ENCODE results near the gene GPHA2. TPM values are rescaled to one million over a fixed set of nuclear protein-coding genes. Genes with fewer than 3 reads are reported as not detected.

The GPHA2 gene
- total RNA-seq, 2 experiments from 2014 or later = not detected

DNA sequence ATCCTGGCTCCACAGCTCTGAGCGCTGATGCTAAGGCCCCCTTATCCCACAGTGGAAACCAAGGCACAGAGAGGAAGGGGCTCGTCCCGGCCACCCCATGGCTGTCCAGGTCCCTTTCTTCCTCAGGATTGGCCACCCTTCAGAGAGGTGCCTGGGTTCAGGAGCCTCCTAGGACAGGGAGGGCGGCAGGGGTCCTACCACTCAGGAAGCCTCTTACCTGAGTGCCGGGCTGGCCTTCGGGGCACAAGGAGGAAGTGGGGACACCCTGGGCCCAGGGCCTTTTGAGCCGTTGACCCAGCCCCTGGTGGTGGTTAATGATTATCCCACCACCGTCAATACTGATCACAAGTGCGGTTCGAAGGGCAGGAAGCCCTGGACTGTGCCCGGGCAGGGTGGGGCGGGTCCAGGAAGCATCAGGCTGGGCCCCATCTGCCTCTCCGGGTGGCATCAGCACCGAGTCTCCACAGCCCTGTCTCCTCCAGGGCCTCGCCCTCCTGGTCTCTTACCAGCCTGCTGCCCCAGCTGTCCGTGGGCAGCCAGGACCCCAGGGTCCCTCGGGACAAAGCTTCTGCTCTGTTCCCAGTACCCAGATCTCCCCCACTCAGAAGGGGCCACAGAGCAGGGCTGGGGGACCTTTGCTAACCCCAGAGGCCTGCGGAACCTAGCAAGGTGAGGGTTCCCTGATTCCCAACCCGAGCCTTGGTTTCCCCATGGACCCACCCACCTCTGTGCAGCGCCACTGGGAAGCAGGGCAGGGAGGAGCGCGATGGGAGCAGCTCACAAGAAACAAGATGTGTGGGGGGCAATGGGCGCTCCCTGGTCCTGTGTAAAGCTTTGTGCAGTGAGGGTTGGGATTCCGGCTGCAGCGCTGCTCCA, 42.3 kb downstream of the GPHA2 start:
- intact Hi-C loops (cut with micrococcal nuclease) = loop anchor here (1.0 kb wide), 1 partner anchor 46 kb away; no protein-coding TSS in a partner anchor

DNA sequence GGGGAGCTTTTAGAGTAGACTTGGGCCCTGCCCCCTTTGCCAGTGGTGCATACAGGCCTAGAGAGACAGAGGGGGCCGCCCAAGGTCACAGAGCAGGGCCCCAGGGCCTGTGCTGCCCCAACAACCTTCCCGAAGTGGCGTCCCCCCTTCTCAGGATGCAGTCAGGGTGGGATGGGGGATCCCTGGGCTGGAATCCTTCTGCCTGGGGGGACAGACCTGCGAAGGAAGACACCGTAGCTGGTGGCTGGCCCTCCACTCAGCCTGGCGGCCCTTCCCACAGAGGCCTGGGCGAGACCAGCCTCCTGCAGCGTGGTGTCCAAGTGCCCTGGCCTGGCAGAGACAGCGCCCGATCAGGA, 42.9 kb downstream of the GPHA2 start:
- Mint-ChIP-seq H3K4me1 (ENCODE audit: low read depth) (peaks cover 6% of the 10 kb centered on the region), H3K36me3 (ENCODE audit: low read depth) (peaks cover 4% of the 10 kb centered on the region), H3K27me3 (ENCODE audit: low read depth) (no peaks in the 10 kb centered on the region), H3K4me3 (no peak overlapping the region), H3K27ac (no peak overlapping the region), H3K9me3 (no peaks in the 10 kb centered on the region)
- DNase-seq = no peak
- CTCF ChIA-PET = interaction anchor here (0.8 to 30.8 kb wide), 4 partner anchors 8 to 219 kb away, joined by 3 to 992 read pairs (median 9); partner anchors contain the start of genes ARL2, CDC42BPG and TM7SF2
- intact Hi-C loops (cut with micrococcal nuclease) = no loop called here

More for the DNA sequence above, 42.3 kb downstream of the GPHA2 start:
- no peak overlapping the region for H3K4me3 Mint-ChIP-seq
- peaks cover 2% of the 10 kb centered on the region for H3K4me1 Mint-ChIP-seq (ENCODE audit: low read depth)
- no peak overlapping the region for H3K27ac Mint-ChIP-seq
- no peaks in the 10 kb centered on the region for H3K27me3 Mint-ChIP-seq (ENCODE audit: low read depth)
- CTCF ChIA-PET = interaction anchor here (0.5 to 30.8 kb wide), 8 partner anchors 8 to 1188 kb away, joined by 3 to 992 read pairs (median 4); partner anchors contain the start of genes ARL2 and CDC42BPG
- no peaks in the 10 kb centered on the region for H3K9me3 Mint-ChIP-seq
- H3K36me3 Mint-ChIP-seq (ENCODE audit: low read depth) = peaks cover 5% of the 10 kb centered on the region
- DNase-seq = no peak

DNA sequence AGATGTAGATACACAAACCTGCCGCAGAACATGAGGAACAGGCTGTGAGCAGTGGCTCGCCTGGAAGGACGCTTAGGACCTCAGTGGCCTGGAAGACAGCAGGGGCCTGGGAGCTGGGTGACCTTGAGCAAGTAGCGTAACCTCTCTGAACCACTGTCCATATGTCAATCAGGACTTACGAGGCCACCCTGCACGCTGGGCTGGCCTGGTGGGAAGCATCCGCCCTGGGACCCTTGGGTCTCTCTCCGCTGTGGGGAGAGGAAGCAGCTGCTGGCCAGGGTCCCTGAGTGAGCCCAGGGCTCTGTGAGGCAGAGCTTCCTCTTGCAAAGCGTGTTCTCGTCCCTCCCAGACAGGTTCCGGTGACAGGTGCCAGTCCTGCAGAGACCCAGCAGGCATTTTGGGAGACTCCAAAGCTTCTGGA, 43.3 kb downstream of the GPHA2 start:
- H3K27me3 Mint-ChIP-seq (ENCODE audit: low read depth) = no peaks in the 10 kb centered on the region
- H3K36me3 Mint-ChIP-seq (ENCODE audit: low read depth) = peaks cover 4% of the 10 kb centered on the region
- no peak overlapping the region for H3K4me3 Mint-ChIP-seq
- H3K9me3 Mint-ChIP-seq = no peaks in the 10 kb centered on the region
- CTCF ChIA-PET = interaction anchor here (0.8 to 30.8 kb wide), 4 partner anchors 7 to 220 kb away, joined by 3 to 992 read pairs (median 9); partner anchors contain the start of genes ARL2, CDC42BPG and TM7SF2
- DNase-seq = no peak
- intact Hi-C loops (cut with micrococcal nuclease) = no loop called here
- no peak overlapping the region for H3K27ac Mint-ChIP-seq
- H3K4me1 Mint-ChIP-seq (ENCODE audit: low read depth) = peaks cover 9% of the 10 kb centered on the region

DNA sequence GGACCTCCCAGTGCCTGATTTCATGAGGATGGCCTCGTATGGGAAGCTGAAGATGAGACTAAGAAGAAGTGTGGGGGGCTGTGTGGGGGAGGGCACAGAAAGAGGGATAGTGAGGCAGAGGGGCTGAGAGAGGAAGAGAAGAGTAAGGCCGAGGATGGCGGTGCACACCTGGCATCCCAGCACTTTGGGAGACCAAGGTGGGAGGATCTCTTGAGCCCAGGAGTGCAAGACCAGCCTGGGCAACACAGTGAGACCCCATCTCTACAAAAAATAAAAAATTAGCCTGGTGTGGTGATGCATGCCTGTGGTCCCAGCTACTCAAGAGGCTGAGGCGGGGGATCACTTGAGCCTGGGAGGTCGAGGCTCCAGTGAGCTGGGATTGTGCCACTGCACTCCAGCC, 43.8 kb downstream of the GPHA2 start:
- no peak overlapping the region for H3K27ac Mint-ChIP-seq
- CTCF ChIA-PET = interaction anchor here (0.8 to 30.8 kb wide), 3 partner anchors 37 to 220 kb away, joined by 3 to 992 read pairs (median 3); partner anchors contain the start of genes ARL2, CDC42BPG and TM7SF2
- peaks cover 15% of the 10 kb centered on the region for H3K4me1 Mint-ChIP-seq (ENCODE audit: low read depth)
- intact Hi-C loops (cut with micrococcal nuclease) = no loop called here
- H3K27me3 Mint-ChIP-seq (ENCODE audit: low read depth) = no peaks in the 10 kb centered on the region
- no peak overlapping the region for H3K4me3 Mint-ChIP-seq
- H3K36me3 Mint-ChIP-seq (ENCODE audit: low read depth) = peaks cover 4% of the 10 kb centered on the region
- no peaks in the 10 kb centered on the region for H3K9me3 Mint-ChIP-seq
- DNase-seq = no peak

DNA sequence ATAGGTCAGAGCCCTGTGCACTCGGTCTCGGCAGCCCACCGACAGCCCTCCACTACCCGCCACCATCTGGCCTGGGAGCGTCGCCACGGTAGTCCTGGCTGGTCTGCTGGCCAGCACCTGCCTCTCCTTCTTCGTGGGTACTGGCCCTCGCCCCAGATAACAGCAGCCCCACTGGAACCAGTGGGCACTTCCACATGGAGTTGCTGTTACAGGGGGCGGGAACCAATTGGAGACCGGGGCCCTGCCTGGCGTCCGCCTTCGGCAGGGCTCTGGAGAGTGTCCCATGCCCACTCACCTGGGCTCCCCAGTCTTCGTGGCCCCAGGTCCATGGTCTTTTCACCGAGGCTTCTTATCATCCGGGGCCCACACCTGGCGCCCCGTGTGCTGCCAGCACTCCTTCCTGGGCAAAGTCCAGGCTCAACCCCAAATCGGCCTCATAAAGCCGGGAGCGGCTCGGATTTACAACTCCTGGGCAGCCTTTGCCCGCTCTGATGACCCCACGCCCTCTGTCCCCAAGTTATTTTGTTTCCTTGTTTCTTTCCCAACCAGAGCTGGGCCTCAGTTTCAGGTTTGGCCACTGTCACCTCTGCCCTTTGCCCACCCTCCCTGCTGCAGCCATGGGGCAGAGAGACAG, 44.4 kb downstream of the GPHA2 start:
- Mint-ChIP-seq H3K27ac (no peak overlapping the region), H3K4me3 (no peak overlapping the region), H3K27me3 (ENCODE audit: low read depth) (no peaks in the 10 kb centered on the region), H3K36me3 (ENCODE audit: low read depth) (peaks cover 4% of the 10 kb centered on the region), H3K4me1 (ENCODE audit: low read depth) (peaks cover 16% of the 10 kb centered on the region), H3K9me3 (no peaks in the 10 kb centered on the region)
- DNase-seq = no peak
- CTCF ChIA-PET = interaction anchor here (1.0 to 30.8 kb wide), 4 partner anchors 15 to 123 kb away, joined by 3 to 992 read pairs (median 4); partner anchors contain the start of genes ARL2 and CDC42BPG
- intact Hi-C loops (cut with micrococcal nuclease) = no loop called here

DNA sequence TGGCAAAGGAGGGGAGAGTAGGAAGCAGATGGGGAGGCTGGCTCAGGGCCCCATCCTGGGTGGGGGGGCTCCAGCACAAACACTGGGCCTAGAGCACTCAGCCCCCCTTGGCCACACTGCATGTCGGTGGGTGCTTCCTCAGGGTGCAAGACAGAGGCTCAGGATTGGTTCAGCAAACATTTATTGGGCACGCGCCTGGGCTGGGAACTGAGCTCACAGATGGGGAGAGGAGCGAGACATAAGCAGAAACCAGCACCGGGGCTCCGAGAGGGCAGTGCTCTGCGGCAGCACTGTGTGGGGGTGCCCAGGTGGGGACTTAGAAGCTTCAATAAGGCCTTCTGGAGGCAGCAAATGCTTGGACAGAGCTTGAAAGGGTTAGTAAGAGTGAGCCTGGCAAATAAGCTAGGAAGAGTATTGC, 45.2 kb downstream of the GPHA2 start:
- Mint-ChIP-seq H3K27ac (no peak overlapping the region), H3K4me1 (ENCODE audit: low read depth) (peaks cover 23% of the 10 kb centered on the region), H3K36me3 (ENCODE audit: low read depth) (peaks cover 2% of the 10 kb centered on the region), H3K4me3 (peak overlapping the region; percentile 21), H3K27me3 (ENCODE audit: low read depth) (no peaks in the 10 kb centered on the region), H3K9me3 (no peaks in the 10 kb centered on the region)
- CTCF ChIA-PET = interaction anchor here (0.6 to 30.8 kb wide), 4 partner anchors 9 to 36 kb away, joined by 3 to 992 read pairs (median 4); partner anchors contain the start of gene CDC42BPG
- intact Hi-C loops (cut with micrococcal nuclease) = no loop called here
- DNase-seq = no peak

DNA sequence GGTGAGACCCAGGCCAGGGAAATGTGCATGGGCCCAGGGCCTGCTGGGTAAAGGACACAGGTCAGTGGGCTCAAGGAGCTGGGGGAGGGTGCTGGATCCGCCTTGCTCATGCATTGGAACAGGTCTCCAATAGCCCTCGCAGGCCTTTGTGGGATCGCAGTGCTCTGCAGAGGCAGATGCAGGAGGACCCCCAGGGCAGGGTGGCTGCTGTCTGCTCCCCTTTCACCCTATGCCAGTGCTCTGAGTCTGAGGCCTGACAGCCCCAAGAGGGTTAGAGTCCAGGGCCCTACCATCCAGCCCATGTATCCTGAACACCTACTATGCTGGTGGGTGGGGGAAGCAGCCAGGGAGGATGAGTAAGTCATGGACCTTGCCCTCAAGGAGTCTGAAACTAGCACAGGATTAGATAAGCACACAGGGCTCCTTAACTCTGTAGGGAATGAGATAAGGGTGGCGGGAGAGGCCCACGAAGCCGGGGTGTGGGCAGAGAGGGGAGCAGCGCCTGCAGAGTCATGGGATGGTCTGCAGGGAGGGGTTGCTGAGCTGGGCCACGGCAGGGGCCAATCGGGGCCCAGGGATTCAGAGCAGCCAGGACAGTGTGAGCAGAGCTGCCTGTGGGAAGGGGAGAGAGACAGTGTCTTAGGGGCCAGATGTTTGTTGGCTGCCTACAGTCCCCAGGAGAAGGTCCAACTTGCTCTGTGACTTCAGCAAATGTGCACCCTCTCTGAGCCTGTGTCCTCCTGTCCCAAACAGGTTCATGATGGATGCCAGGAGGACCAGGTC, 46.8 kb downstream of the GPHA2 start:
- no peak overlapping the region for H3K4me3 Mint-ChIP-seq
- intact Hi-C loops (cut with micrococcal nuclease) = loop anchor here (1.0 kb wide), 1 partner anchor 11 kb away; the partner anchor contains the start of gene EHD1
- H3K9me3 Mint-ChIP-seq = no peaks in the 10 kb centered on the region
- H3K27ac Mint-ChIP-seq = no peak overlapping the region
- no peaks in the 10 kb centered on the region for H3K27me3 Mint-ChIP-seq (ENCODE audit: low read depth)
- CTCF ChIA-PET = interaction anchor here (0.6 to 30.8 kb wide), 5 partner anchors 10 to 127 kb away, joined by 3 to 992 read pairs (median 7); partner anchors contain the start of gene CDC42BPG
- no peaks in the 10 kb centered on the region for H3K36me3 Mint-ChIP-seq (ENCODE audit: low read depth)
- peaks cover 31% of the 10 kb centered on the region for H3K4me1 Mint-ChIP-seq (ENCODE audit: low read depth)
- DNase-seq = no peak

DNA sequence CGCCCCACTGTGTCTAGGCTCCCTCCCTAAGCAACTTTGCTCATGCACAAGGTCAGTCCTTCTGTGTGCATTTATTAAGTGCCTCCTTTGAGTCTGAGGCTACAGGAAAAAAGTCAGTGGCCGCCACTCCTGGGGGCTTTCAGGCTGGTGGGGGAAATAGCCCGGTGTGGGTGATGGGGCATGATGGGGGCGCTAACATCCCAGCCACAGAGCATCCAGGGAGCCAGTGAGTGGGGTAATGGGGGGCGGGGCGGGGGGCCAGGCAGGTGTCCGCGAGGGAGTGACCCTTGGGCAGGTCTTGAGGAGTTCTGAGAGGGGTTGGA, 47.3 kb downstream of the GPHA2 start:
- no peaks in the 10 kb centered on the region for H3K36me3 Mint-ChIP-seq (ENCODE audit: low read depth)
- CTCF ChIA-PET = interaction anchor here (0.7 to 30.8 kb wide), 6 partner anchors 10 to 84 kb away, joined by 3 to 992 read pairs (median 6); partner anchors contain the start of genes CDC42BPG and EHD1
- no peaks in the 10 kb centered on the region for H3K27me3 Mint-ChIP-seq (ENCODE audit: low read depth)
- no peaks in the 10 kb centered on the region for H3K9me3 Mint-ChIP-seq
- peak overlapping the region; percentile 68 for H3K4me3 Mint-ChIP-seq
- intact Hi-C loops (cut with micrococcal nuclease) = loop anchor here (1.0 kb wide), 1 partner anchor 10 kb away; the partner anchor contains the start of gene EHD1
- H3K4me1 Mint-ChIP-seq (ENCODE audit: low read depth) = peaks cover 31% of the 10 kb centered on the region
- peak overlapping the region; percentile 73 for H3K27ac Mint-ChIP-seq
- no peak for DNase-seq

DNA sequence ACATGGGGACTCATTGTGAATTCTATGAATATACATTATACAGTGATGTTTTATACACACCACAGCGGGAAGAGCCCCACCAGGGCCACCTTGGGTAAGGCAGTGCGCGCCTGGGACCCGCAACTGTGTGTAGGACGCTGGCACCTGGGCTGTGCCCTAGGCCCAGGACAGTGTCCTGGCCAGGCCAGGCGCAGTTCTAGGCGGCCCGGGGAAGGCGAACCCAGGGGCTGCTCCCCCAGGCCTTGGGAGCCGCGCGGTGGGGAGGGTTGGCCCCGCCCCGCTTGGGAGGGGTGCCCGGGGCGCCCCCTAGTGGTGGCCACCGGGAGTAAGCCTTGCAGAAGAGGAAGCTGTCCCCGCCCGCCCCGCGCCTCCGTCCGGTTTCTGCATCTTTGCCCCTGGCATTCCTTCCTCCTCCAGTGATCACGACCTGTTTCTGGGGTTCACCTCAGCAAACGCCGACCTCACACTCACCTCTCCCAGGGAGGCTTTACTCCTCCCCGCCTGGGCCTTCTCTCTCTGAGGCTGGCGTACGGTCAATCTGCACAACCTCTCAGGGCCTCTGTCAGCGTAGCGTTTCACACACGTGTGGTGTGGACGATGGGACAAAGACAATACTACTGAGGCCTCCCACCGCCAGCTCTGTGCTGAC, 47.8 kb downstream of the GPHA2 start:
- H3K27ac Mint-ChIP-seq = peak overlapping the region; percentile 73
- no peaks in the 10 kb centered on the region for H3K27me3 Mint-ChIP-seq (ENCODE audit: low read depth)
- CTCF ChIA-PET = interaction anchor here (0.6 to 30.8 kb wide), 7 partner anchors 10 to 85 kb away, joined by 3 to 992 read pairs (median 5); partner anchors contain the start of genes CDC42BPG and EHD1
- H3K36me3 Mint-ChIP-seq (ENCODE audit: low read depth) = no peaks in the 10 kb centered on the region
- DNase-seq = peak; percentile 85
- no peaks in the 10 kb centered on the region for H3K9me3 Mint-ChIP-seq
- H3K4me1 Mint-ChIP-seq (ENCODE audit: low read depth) = peaks cover 33% of the 10 kb centered on the region
- H3K4me3 Mint-ChIP-seq = peak overlapping the region; percentile 68
- intact Hi-C loops (cut with micrococcal nuclease) = loop anchor here (1.0 kb wide), 1 partner anchor 10 kb away; the partner anchor contains the start of gene EHD1

DNA sequence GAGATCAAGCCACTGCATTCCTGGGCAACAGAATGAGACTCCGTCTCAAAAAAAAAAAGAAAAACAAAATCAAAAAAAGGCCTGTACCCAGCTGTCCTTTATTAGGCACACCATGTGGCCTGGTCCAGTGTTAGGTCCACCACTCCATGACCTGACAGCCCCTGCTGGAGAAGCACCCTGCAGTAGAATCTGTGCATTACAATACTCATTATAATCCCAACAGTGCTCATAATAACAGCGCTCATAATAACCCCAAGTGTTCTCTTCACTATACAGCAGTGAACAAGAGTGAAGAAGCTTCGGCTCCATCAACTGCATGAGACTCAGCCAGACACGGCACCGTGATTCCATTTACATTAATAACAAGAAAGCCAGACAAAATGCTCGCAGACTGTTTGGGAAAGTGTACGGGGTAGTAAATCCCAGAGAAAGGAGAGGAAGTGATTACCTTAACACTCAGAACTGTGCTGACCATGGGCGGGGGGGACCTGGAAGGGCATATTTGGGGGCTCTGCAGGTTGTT, 48.4 kb downstream of the GPHA2 start:
- intact Hi-C loops (cut with micrococcal nuclease) = no loop called here
- peak overlapping the region; percentile 72 for H3K27ac Mint-ChIP-seq

More for the DNA sequence above, 48.4 kb downstream of the GPHA2 start:
- Mint-ChIP-seq H3K27me3 (ENCODE audit: low read depth) (no peaks in the 10 kb centered on the region), H3K4me1 (ENCODE audit: low read depth) (peaks cover 34% of the 10 kb centered on the region), H3K9me3 (no peaks in the 10 kb centered on the region), H3K4me3 (no peak overlapping the region), H3K36me3 (ENCODE audit: low read depth) (no peaks in the 10 kb centered on the region)
- CTCF ChIA-PET = interaction anchor here (0.6 to 30.8 kb wide), 6 partner anchors 9 to 74 kb away, joined by 3 to 992 read pairs (median 6); partner anchors contain the start of genes CDC42BPG and EHD1
- DNase-seq = no peak
